Sciatic nerve (tissue), 2 donors: Measurements from ENCODE around the gene NRIP2. TPM values are rescaled to one million over a fixed set of nuclear protein-coding genes. Genes with fewer than 3 reads are reported as not detected.
"Not testable (repeated sequence)": the region's sequence is repeated elsewhere in the genome, so short reads cannot be mapped to it uniquely, and the experiment has no call there.

Source experiments
- ATAC-seq: fragments of 200-7000 bp; cut with Tn5 transposase; one replicate; pipeline ENCODE4 v1.9.1; 2020; ENCODE audit warnings: mild to moderate bottlenecking, moderate library complexity
- DNase-seq: peaks from one replicate; pipeline ENCODE4 v3.0.0-alpha.2; 2020; ENCODE audit warnings: low spot score
- intact Hi-C: fragments of 100-400 bp; cut with DNase I; formaldehyde crosslinking; loops from one replicate; pipeline ENCODE4 v1.14.2; 2022
- total RNA-seq: library from RNA; stranded (reverse); fragmentation: NEBNext Ultra II Directional; extraction: Animal tissue kit (Norgen Biotek cat#: 25700); gene quantifications from one replicate; pipeline ENCODE4 v1.2.1, GENCODE V29; 2021
- donor health status: DM: no; HTN: no; CAD: no.
- donor health status: DM: no; HTN: no; CAD: no.

NRIP2 gene
- 73.4 TPM for total RNA-seq

- peak; percentile 75 for DNase-seq
- peak; percentile 85 for ATAC-seq
- intact Hi-C loops: no loop called here
These were observed at the start of gene NRIP2 for GRCh38 chr12:2834581-2835491. Gene NRIP2, minus strand, starts transcription at chr12:2835035. Its CDS starts 52 bp downstream, at chr12:2834983.

GRCh38 chr12:2879853-2880252 lies 45.0 kb upstream of the NRIP2 start:
- intact Hi-C loops: no loop called here
- DNase-seq (no peak), ATAC-seq (no peak)

- DNase-seq (no peak), ATAC-seq (peak; percentile 53)
- intact Hi-C loops: no loop called here
These were observed 43.3 kb upstream of the NRIP2 start for GRCh38 chr12:2877953-2878732.

GRCh38 chr12:2877047-2877952 lies 42.5 kb upstream of the NRIP2 start, which contains the start of the genes FOXM1 and RHNO1:
Gene FOXM1, minus strand, starts transcription at chr12:2877174. Its CDS starts 2,696 bp downstream, at chr12:2874478.
Gene RHNO1, plus strand, starts transcription at chr12:2877223. Its CDS starts 8,144 bp downstream, at chr12:2885367.
- intact Hi-C loops: no loop called here

GRCh38 chr12:2876431-2877046 lies 41.7 kb upstream of the NRIP2 start:
- intact Hi-C loops: no loop called here
- DNase-seq (no peak), ATAC-seq (peak; percentile 4)

More at GRCh38 chr12:2877047-2877952, 42.5 kb upstream of the NRIP2 start, which contains the start of the genes FOXM1 and RHNO1:
- DNase-seq (peak; percentile 96), ATAC-seq (peak; percentile 96)

GRCh38 chr12:2868986-2869632 lies 34.3 kb upstream of the NRIP2 start:
- ATAC-seq, DNase-seq, intact Hi-C loops: not testable (repeated sequence)

- intact Hi-C loops: no loop called here
- no peak for ATAC-seq
These were observed 29.4 kb upstream of the NRIP2 start for GRCh38 chr12:2864198-2864597.

GRCh38 chr12:2863402-2863801 lies 28.6 kb upstream of the NRIP2 start:
- ATAC-seq, intact Hi-C loops, DNase-seq: not testable (repeated sequence)

More at GRCh38 chr12:2864198-2864597, 29.4 kb upstream of the NRIP2 start:
- DNase-seq: no peak

GRCh38 chr12:2862876-2863275 lies 28.0 kb upstream of the NRIP2 start:
- ATAC-seq: no peak
- DNase-seq: no peak

GRCh38 chr12:2860170-2860569 lies 25.3 kb upstream of the NRIP2 start:
- DNase-seq: no peak
- no peak for ATAC-seq
- intact Hi-C loops: no loop called here

More at GRCh38 chr12:2862876-2863275, 28.0 kb upstream of the NRIP2 start:
- intact Hi-C loops: no loop called here

GRCh38 chr12:2858944-2859421 lies 24.1 kb upstream of the NRIP2 start:
- DNase-seq (no peak), ATAC-seq (peak; percentile 59)
- intact Hi-C loops: loop anchor here (10.0 kb wide), 1 partner anchor 176 kb away; no protein-coding TSS in a partner anchor

- intact Hi-C loops: loop anchor here (10.0 kb wide), 1 partner anchor 176 kb away; no protein-coding TSS in a partner anchor
- DNase-seq (no peak), ATAC-seq (no peak)
These were observed 23.5 kb upstream of the NRIP2 start for GRCh38 chr12:2858334-2858733.

- DNase-seq (no peak), ATAC-seq (no peak)
- intact Hi-C loops: loop anchor here (10.0 kb wide), 1 partner anchor 177 kb away; no protein-coding TSS in a partner anchor
These were observed 22.7 kb upstream of the NRIP2 start for GRCh38 chr12:2857576-2857975.

GRCh38 chr12:2857021-2857431 lies 22.2 kb upstream of the NRIP2 start, which contains the start of gene TEX52:
Gene TEX52, minus strand, starts transcription at chr12:2857039. Its CDS starts 13 bp downstream, at chr12:2857026.
- intact Hi-C loops: loop anchor here (10.0 kb wide), 1 partner anchor 178 kb away; no protein-coding TSS in a partner anchor
- ATAC-seq (no peak), DNase-seq (no peak)

GRCh38 chr12:2856051-2856450 lies 21.2 kb upstream of the NRIP2 start:
- intact Hi-C loops: loop anchor here (10.0 kb wide), 1 partner anchor 179 kb away; no protein-coding TSS in a partner anchor
- DNase-seq (no peak), ATAC-seq (no peak)

- no peak for ATAC-seq
- intact Hi-C loops: loop anchor here (10.0 kb wide), 1 partner anchor 179 kb away; no protein-coding TSS in a partner anchor
These were observed 20.7 kb upstream of the NRIP2 start for GRCh38 chr12:2855546-2855945.

More at GRCh38 chr12:2855546-2855945, 20.7 kb upstream of the NRIP2 start:
- DNase-seq: no peak
